Head of caudate nucleus (tissue), 42 donors: Measurements from ENCODE around the gene EBPL.
A peak's percentile ranks its signal among the peaks of the same experiment; 100 is the strongest.

ENCODE experiments used
- DNase-seq, 42 donors: peaks; one replicate each; pipeline versions ENCODE4 v3.0.0 to v3.0.0-alpha.2; 2020 to 2021; ENCODE audit warnings: mixed read lengths in 7 of 42
- intact Hi-C: fragments of 100-400 bp; cut with DNase I; formaldehyde crosslinking; loops from one replicate; pipeline ENCODE4 v1.15.0; 2022

EBPL gene

DNA sequence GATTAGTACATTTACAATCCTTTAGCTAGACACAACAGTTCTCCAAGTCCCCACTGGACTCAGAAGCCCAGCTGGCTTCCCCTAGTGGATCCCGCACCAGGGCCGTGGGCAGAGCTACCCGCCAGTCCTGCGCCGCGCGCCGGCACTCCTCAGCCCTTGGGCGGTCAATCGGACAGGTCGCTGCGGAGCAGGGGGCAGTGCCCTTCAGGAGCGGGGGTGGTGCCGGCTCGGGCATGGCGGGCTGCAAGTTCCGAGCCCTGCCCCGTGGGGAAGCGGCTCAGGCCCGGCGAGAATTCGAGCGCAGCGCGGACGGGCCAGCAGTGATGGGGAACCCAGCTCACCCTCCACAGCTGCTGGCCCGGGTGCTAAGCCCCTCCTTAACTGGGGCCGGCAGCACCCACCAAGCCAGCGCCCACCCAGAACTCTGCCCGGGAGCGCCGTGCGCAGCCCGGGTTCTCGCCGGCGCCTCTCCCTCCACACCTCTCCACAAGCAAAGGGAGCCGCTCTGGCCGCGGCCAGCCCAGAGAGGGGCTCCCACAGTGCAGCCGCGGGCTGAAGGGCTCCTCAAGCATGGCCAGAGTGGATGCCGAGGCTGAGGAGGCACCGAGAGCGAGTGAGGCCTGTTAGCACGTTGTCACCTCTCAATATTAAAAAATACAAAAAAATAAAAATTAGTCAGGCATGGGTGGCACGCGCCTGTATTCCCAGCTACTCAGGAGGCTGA is 12.9 kb downstream of the EBPL start:
- intact Hi-C loops = loop anchor here (10.0 kb wide), 1 partner anchor 116 kb away; the partner anchor contains the start of gene KPNA3
- DNase-seq = no peak

DNA sequence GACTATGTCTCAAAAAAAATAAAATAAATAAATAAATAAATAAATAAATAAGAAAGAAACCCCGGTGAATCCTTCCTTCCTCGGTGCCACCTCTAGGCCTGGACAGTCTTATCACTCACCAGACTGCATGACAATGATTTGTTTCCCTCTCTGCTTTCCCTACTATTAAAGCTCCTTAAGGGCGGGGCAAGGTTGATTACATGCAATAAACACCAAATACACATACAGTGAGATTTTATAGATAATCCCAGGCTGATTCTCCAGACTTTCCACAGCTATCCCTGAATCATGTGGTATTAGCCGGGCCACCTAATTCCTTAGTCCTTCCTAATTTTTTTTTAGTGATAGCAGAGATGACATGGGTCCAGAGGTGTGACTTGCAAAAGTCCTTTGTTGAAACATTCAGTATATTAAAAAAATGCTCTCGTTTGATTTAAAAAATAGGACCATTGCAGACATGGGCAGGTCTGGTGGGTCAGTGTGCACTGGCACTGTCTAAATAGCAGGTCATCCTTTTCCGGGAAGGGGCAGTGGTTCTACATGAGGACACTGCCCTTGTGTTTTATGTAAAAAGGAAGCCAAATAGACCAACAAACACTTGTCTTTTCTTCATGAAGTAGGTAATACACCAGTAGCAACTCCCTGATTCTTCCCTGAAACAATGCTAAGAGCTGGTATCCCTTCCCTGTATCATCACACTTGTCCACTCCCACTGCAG is 14.5 kb downstream of the EBPL start:
- no peak for DNase-seq
- intact Hi-C loops = loop anchor here (10.0 kb wide), 1 partner anchor 118 kb away; the partner anchor contains the start of gene KPNA3

- intact Hi-C loops = loop anchor here (10.0 kb wide), 1 partner anchor 124 kb away; the partner anchor contains the start of gene KPNA3
- no peak for DNase-seq
These were observed 20.5 kb downstream of the EBPL start for GRCh38 chr13:49670828-49671227.

DNA sequence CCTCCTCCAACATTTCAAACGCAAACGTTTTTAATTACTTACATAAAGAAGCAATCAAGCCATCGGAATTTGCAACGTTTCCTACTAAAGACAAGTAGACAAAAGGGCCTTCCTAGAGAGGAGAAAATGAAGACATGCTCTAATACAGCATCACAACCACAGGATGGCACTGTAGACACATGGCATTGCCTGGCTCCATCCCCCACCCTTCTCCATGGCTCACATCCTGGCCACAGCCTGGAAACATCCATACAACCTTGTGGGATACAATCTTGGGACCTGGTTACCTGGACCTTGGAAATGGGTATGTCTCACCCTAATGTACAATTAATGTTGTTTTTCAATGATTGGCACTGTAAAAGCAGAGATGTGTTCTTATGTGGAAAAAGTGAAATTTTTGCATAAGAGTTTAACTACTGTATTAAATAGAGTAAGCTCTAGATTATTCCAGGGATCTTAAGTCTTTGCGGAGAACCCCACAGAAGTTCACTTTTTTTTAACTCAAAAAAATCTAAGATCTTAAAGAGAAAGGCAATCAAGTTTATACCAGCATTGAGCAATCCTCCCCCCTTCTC is 21.5 kb downstream of the EBPL start:
- peak; percentile 34 to 87 (median 68) for DNase-seq
- intact Hi-C loops = loop anchor here (2.0 to 10.0 kb wide), 2 partner anchors 125 to 179 kb away; partner anchors contain the start of gene KPNA3

DNA sequence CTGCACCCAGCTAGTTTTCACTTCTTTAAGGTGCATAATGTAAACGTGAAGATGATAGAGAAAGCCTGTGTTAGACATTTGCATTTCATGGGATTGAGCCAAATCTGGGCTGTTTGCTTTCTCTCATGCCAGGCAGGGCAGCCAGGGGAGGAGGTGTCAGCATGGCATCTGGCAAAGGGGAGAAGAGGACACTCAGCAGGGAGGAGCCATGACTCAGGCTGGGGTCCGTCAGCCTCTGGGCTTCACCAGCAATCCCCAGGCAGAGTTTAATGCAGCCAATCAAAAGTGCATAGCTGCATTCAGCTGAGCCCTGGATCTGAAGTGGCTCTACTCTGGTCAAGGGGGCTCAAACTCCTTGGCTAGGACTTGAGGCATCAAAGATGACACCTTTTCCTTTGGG is 23.5 kb downstream of the EBPL start:
- intact Hi-C loops = loop anchor here (2.0 kb wide), 1 partner anchor 181 kb away; no protein-coding TSS in a partner anchor
- DNase-seq = no peak

DNA sequence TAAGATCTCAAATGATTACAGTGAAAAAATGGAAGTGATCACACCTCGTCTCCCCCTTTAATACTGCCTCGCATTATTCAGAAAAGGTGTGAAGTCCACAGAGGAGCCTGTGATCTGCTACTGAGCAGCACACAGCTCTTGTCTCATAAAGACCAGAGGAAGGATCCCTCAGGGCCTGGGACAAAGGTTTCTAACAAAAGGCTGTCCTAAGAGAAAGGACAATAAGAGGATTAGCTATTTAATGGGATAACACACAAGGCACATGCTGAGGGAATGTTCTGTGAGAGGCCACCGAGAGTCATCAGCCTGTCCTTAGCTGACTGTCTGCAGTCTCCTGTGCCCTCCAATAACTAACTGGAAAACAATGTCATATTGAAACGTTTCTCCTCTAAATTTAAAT is 26.7 kb downstream of the EBPL start:
- no peak for DNase-seq
- intact Hi-C loops = no loop called here

DNA sequence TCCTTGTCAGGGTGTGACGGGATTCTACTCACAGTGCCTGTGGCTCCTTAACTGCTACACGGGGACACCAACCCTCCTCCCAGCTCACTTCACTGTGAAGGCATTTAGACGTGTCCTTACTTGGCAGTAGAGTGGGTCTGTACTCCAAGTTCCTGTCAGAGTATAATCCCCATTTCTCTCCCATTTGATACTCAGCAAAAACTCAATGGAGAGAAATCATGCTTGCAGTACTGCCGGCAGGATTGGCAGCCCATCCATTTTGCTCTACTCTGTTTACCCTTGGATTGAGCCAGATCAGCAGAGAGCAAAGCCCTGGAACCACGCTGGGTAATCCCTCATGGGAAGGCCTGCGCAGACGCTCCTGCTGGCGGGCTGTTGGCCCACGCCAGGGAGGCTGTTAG is 34.0 kb downstream of the EBPL start:
- intact Hi-C loops = no loop called here
- DNase-seq = peak in 4 of 42 donors; percentile 12 to 25 (median 18)

DNA sequence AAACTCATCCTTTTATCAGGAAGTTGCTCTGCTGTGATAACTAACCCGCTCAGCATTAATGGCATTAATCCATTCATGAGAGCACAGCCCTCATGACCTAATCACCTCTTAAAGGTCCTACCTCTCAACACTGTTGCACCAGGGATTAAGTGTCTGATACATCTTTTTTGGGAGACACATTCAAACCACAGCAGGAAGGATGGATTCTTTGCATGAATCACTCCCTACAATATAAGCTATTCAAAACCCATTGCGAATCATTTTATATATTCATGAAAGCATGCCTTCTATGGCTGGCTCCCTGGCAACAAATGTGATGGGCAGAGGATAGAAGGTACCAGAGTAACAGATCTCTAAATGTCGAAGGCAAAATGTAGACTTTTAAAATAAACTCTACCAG is 35.4 kb downstream of the EBPL start:
- no peak for DNase-seq
- intact Hi-C loops = no loop called here

GRCh38 chr13:49654011-49654410 is 37.3 kb downstream of the EBPL start:
- intact Hi-C loops = no loop called here
- no peak for DNase-seq

DNA sequence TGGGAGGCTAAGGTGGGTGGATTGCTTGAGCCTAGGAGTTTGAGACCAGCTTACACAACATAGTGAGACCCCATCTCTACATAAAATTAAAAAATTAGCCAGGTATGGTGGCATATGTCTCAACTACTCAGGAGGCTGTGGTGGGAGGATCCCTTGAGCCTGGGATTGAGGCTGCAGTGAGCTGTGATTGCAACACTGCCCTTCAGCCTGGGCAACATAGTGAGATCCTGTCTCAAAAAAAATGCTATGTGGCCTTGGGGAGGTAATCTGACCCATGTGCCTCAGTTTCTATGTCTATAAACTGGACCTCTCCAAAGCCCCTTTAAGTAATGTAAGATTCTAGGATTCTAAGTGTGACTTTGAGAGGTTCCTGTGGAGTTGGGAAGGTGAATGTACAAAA is 37.8 kb downstream of the EBPL start:
- no peak for DNase-seq
- intact Hi-C loops = no loop called here

DNA sequence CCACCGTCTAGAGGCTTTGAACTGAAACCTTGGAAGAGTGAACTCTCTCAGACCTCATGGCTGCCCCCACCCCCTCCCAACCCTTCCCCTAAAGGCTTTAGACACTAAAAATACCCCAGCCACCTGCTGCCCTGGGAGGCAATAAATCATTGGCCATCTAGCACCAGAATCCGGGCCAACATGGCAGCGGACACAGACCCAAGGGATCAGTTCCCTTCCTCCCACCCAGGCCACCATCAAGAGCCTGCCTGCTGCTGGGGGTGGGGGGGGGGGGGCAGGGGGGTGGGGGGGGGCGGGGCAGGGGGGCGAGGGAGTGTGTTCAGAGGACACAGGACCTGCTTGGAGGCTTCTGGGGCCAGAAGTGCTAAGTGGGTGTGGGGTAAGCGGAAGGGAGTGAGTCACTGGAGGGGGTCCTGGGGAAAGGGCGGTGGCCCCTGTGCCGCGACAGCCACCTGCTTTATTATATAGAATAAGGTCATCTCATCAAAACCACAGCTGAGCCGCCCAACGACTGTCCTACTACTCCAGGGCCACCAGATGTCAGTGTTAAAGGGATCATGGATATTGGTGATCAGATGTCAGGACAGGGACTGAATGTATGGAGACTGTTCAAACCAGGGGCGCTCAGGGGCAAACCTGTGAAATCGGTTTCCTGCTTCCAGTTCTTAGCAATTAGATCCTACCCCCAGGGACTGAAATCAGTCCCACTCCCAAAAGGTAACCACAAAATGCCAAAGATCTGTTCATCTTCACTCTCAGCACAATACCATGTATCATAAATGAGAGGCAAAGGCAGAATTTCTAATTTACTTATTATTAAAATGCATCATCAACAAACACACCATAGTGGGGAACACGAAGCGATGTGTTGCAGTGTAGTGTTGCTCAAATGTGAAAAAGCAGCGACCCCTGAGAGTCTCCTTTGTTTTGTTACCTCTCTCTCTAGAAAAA is 38.7 kb downstream of the EBPL start:
- intact Hi-C loops = no loop called here
- peak in 17 of 42 donors; percentile 5 to 54 (median 22) for DNase-seq

GRCh38 chr13:49651570-49652354 is 39.5 kb downstream of the EBPL start:
- intact Hi-C loops = no loop called here
- no peak for DNase-seq

GRCh38 chr13:49649963-49650312 is 41.3 kb downstream of the EBPL start:
- intact Hi-C loops = no loop called here
- DNase-seq = no peak

DNA sequence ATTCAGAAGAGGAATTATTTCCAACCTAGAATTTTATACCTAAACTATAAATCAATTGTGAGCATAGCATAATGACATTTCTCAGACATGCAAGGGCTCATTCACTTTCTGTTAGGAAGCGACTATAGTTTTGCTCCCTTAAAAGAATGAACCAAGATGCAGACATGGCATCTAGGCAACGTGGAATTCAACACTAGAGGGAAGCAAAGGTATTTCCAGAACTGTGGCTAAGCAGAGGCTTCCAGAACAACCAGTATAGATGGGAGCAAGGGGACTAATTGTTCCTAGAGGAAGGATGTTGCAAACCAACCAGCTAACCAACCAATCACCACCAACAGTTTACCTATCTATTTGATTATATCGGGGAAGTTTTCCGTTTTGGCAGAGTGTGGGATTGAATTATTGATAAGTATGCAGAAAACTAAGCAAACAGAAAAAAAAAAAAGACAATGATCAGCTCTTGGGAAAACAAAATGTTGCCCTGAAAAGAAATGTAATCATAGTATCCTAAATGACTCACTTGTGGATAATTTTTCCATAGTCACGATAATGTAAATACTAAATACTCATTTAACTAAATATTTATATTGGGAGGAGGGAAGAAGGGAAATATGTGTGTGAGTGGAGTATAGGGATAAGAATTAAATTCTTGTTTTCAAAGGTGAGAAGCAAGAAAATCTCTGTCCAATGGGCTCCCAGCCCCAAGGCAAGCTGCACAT is 41.9 kb downstream of the EBPL start:
- DNase-seq = no peak

DNA sequence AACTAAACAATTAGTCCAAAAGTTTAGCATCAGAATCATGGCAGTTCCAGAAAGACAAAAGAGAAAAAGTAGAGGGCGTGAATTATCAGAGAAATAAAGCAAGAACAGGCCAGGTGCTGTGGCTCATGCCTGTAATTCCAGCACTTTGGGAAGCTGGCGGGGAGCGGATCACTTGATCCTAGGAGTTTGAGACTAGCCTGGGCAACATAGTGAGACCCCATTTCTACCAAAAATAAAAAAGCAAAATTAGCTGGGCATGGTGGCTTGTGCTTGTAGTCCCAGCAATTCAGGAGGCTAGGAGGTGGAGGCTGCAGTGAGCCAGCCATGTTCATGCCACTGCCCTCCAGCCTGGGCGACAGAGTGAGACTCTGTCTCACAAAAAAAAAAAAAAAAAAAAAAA is 44.6 kb downstream of the EBPL start:
- no peak for DNase-seq
- intact Hi-C loops = no loop called here

More for the DNA sequence above, 41.9 kb downstream of the EBPL start:
- intact Hi-C loops = no loop called here

- intact Hi-C loops = no loop called here
- DNase-seq = no peak
These were observed 45.8 kb downstream of the EBPL start for GRCh38 chr13:49645451-49645850.

DNA sequence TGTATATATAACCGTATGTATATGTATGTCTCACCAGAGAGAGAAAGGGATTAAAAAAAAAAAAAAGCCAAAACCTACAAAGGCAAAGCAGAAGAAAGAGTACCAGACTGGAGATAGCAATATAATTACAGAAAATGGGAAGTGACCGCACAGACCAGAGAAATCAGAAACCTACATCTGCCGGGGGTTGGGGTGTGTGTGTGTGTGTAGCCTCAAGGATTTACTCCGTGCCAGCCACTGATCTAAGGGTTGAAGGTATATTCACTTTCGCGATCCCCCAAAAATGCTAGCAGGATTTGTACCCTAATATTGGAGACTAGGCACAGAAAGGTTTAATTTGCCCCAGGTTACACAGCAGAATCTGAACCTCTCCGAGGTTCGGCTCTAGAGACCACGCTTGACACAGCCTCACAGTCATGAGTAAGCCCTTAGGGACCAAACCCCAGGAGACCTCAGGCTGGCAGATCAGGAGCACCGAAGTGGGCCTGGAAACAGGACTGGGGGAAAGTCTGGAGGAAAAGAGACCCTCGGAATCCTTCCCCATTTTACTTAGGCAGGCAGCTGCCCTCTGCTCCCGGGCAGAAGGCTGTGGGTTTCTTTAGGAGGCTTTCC is 48.1 kb downstream of the EBPL start:
- intact Hi-C loops = no loop called here
- no peak for DNase-seq
